RWPE2 (cell line): ENCODE data around the gene PLCB1.

Experiments used
- ATAC-seq: fragments of 200-7000 bp; cut with Tn5 transposase; 3 replicates; pipeline ENCODE4 v1.9.1; 2021; ENCODE audit warnings: low read depth
- DNase-seq: peaks from one replicate; pipeline ENCODE4 v3.0.0-alpha.2; 2020; ENCODE audit warnings: low spot score
- H3K27ac ChIP-seq: fragments of 450-650 bp; 2 replicates; pipeline ENCODE4 v1.5.1; 2017; ENCODE audit warnings: mild to moderate bottlenecking; ENCODE audit not compliant: poor library complexity, severe bottlenecking
- H3K27me3 ChIP-seq: fragments of 250-450 bp; sonication (Bioruptor Pico); 2 replicates; pipeline ENCODE4 v1.5.1; 2021; ENCODE audit warnings: mild to moderate bottlenecking, moderate library complexity; ENCODE audit not compliant: insufficient read depth, poor library complexity, severe bottlenecking
- H3K36me3 ChIP-seq: fragments of 250-450 bp; sonication (Bioruptor Pico); 2 replicates; pipeline ENCODE4 v1.5.1; 2020; ENCODE audit warnings: low read depth, mild to moderate bottlenecking, moderate library complexity
- H3K4me1 ChIP-seq: fragments of 250-450 bp; sonication (Bioruptor Pico); 2 replicates; pipeline ENCODE4 v1.5.1; 2021; ENCODE audit warnings: mild to moderate bottlenecking, moderate library complexity; ENCODE audit not compliant: insufficient read depth, poor library complexity, severe bottlenecking
- H3K4me3 ChIP-seq: fragments of 250-450 bp; sonication (Bioruptor Pico); 2 replicates; pipeline ENCODE4 v1.5.1; 2021; ENCODE audit warnings: mild to moderate bottlenecking, moderate library complexity; ENCODE audit not compliant: severe bottlenecking
- H3K9me3 ChIP-seq: fragments of 250-450 bp; sonication (Bioruptor Pico); 2 replicates; pipeline ENCODE4 v1.5.1; 2021; ENCODE audit warnings: mild to moderate bottlenecking, moderate library complexity; ENCODE audit not compliant: severe bottlenecking
- CTCF ChIP-seq: fragments of 450-650 bp; IDR thresholded peaks from one replicate; pipeline ENCODE4 v1.5.1; 2017; ENCODE audit warnings: mild to moderate bottlenecking, moderate library complexity; ENCODE audit not compliant: poor library complexity, severe bottlenecking

Gene PLCB1

GRCh38 chr20:8834851-8835250 is 702.8 kb downstream of the PLCB1 start:
- Histone ChIP-seq H3K36me3 (no peaks in the 10 kb centered on the region), H3K9me3 (no peaks in the 10 kb centered on the region), H3K27ac (no peak overlapping the region), H3K27me3 (no peaks in the 10 kb centered on the region), H3K4me1 (no peaks in the 10 kb centered on the region), H3K4me3 (no peak overlapping the region)
- ATAC-seq = no peak
- no peak for DNase-seq
- no peak for TF ChIP-seq CTCF

- H3K4me1 ChIP-seq = no peaks in the 10 kb centered on the region
- DNase-seq (no peak), ATAC-seq (peak; percentile 81)
- no peak overlapping the region for H3K4me3 ChIP-seq
- H3K27me3 ChIP-seq = no peaks in the 10 kb centered on the region
- H3K27ac ChIP-seq = no peak overlapping the region
- no peaks in the 10 kb centered on the region for H3K9me3 ChIP-seq
- no peak for TF ChIP-seq CTCF
- no peaks in the 10 kb centered on the region for H3K36me3 ChIP-seq
Measured at GRCh38 chr20:8837396-8837795, 705.3 kb downstream of the PLCB1 start.

GRCh38 chr20:8842525-8842924 is 710.5 kb downstream of the PLCB1 start:
- Histone ChIP-seq H3K27me3 (no peaks in the 10 kb centered on the region), H3K36me3 (no peaks in the 10 kb centered on the region), H3K27ac (no peak overlapping the region), H3K4me3 (no peak overlapping the region), H3K4me1 (no peaks in the 10 kb centered on the region), H3K9me3 (no peaks in the 10 kb centered on the region)
- TF ChIP-seq CTCF = no peak
- no peak for ATAC-seq
- DNase-seq = no peak

GRCh38 chr20:8844179-8844578 is 712.1 kb downstream of the PLCB1 start:
- no peak for TF ChIP-seq CTCF
- Histone ChIP-seq H3K27ac (no peak overlapping the region), H3K36me3 (no peaks in the 10 kb centered on the region), H3K4me3 (no peak overlapping the region), H3K4me1 (no peaks in the 10 kb centered on the region), H3K9me3 (no peaks in the 10 kb centered on the region), H3K27me3 (no peaks in the 10 kb centered on the region)
- no peak for ATAC-seq
- DNase-seq = no peak

GRCh38 chr20:8849990-8850389 is 717.9 kb downstream of the PLCB1 start:
- Histone ChIP-seq H3K27ac (no peak overlapping the region), H3K4me3 (no peak overlapping the region), H3K36me3 (no peaks in the 10 kb centered on the region), H3K4me1 (peaks cover 9% of the 10 kb centered on the region), H3K27me3 (no peaks in the 10 kb centered on the region), H3K9me3 (no peaks in the 10 kb centered on the region)
- no peak for TF ChIP-seq CTCF
- ATAC-seq (no peak), DNase-seq (no peak)
